CD4-positive, alpha-beta T cell treated with Interleukin-17A for 1 hour (primary cell): Measurements from ENCODE around the gene COX6B2.
"Not testable (repeated sequence)": the region's sequence is repeated elsewhere in the genome, so short reads cannot be mapped to it uniquely, and the experiment has no call there.

Experiments
- DNase-seq: peaks from one replicate; pipeline ENCODE4 v3.0.0-alpha.2; 2020

Gene COX6B2, protein sequence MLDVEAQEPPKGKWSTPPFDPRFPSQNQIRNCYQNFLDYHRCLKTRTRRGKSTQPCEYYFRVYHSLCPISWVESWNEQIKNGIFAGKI

DNA sequence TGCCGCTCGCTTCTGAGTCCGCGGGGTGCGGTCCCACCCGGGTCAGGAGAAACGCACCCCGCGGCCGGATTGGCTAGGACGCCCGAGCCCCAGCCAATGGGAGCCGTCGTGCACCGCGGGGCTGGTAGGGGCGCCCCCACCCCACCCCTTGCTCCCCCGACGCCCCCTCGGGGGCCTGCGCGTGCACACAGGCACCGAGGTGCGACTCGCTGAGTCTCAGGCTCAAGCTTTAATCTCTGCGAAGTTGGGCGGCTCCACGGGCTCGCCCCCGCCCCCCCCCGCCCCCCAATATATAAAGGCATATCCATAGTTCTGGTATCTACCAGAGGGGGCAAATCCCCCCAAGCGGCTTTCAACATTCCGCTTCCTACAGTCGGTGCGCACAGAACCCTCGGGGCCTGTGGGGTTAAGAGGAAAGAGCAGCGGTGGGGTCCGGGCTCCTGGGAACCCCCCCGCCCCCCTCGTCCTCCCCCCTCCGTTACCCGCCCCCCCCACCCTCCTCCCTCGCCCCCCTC is at the start of gene COX6B2:
Gene COX6B2, minus strand, starts transcription at position 22 of the 515 bp plus-strand sequence. CDS start 198 bp downstream, outside the sequence.
- no peak for DNase-seq

DNA sequence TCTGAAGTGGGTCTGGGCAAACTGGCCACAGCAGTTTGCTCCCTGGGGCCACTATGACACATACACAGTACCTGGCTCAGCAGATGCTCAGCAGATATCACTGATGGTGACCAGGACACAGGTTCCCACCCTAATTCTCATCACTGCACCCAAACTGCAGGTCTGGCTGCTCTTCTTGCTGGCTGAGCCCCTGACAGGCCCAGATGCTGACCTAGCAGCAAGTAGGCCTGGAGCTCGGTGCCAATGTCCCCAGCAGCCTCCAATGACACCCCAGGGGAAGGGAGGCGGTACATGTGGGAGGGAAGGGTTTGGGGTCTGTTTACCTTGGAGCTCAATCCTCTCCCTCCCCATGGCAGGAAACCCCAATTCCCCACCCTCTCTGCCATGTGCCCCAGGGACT is 48.0 kb upstream of the COX6B2 start:
- no peak for DNase-seq

DNA sequence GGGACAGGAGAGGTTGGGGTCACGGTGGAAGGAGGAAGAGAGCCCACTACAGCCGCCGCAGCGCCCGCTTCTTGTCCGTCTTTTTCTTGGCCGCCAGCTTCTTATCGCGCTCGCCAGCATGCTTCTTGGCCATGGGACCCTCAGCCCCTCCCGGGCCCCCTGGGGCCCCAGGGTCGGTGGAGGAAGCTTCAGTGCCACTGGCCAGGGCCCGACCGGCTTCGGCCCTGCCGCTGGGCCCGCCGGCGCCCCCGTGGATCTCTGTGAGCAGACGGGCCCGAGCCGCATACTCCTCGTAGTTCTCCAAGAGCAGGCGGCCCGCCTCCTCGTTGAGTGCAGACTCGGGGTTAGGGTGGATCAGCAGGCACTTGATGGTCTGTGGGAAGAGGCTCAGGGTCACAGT is 46.9 kb upstream of the COX6B2 start:
- not testable (repeated sequence) for DNase-seq

DNA sequence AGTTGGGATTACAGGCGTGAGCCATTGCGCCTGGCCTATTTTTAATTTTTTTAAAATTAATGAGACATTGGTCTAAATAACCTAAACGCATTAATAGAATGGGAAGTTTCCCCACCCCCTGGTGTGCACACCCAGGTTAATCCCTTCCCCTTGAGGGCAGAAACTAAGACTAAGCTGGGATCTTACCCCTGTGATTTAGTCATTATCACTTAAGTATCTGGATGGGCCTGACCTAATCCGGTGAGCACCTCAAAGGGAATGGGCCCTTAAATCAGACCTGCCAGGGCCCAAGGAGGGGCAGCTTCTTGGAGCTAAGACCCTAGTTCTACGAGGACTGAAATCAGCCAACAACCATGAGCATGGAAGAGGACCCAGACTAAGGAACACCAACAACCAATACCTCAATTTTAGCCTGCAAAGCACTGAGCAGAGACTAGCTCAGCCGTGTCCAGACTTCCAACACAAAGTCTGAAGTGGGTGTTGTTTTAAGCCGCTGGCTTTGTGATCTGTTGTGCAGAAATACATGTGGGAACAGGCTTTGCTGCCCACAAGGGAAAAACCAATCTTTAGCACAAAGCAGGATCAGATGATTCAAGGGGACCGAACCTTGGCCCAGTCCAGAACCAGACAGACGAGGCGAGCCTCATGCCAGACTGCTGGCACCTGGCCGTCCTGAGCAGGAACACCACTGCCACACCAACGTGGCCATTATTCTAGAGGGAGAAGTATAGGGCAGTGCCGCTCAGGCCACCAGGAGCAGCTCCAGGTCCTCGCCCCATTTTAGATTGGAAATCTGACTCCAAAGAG is 46.0 kb upstream of the COX6B2 start:
- DNase-seq: no peak

DNA sequence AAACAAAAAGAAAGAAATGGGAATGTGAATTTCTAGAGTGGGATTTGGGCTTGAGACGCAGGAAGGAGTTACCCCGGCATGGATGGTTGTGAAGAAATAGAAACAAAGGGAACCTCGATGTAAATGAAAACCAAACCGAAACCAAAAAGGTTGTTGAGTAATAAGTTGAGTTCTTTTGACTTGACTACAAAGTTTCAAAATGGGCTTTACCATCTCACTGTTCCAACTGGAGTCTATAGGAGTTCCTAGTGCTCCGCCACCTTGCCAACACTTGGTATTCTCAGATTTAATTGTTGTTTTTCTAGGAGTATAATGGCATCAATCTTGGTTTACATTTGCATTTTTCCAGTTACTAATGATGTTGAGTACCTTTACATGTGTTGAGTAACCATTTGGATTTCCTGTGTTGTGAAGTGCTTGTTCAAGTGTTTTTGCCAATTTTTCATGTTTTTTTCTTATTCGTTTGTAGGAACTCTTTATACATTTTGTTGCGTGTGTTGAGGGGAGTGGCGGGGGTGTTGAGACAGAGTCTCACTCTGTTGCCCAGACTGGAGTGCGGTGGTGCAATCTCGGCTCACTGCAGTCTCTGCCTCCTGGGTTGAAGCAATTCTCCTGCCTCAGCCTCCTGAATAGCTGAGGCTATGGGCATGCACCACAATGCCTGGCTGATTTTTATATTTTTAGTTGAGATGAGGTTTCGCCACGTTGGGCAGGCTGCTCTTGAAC is 43.8 kb upstream of the COX6B2 start:
- no peak for DNase-seq

DNA sequence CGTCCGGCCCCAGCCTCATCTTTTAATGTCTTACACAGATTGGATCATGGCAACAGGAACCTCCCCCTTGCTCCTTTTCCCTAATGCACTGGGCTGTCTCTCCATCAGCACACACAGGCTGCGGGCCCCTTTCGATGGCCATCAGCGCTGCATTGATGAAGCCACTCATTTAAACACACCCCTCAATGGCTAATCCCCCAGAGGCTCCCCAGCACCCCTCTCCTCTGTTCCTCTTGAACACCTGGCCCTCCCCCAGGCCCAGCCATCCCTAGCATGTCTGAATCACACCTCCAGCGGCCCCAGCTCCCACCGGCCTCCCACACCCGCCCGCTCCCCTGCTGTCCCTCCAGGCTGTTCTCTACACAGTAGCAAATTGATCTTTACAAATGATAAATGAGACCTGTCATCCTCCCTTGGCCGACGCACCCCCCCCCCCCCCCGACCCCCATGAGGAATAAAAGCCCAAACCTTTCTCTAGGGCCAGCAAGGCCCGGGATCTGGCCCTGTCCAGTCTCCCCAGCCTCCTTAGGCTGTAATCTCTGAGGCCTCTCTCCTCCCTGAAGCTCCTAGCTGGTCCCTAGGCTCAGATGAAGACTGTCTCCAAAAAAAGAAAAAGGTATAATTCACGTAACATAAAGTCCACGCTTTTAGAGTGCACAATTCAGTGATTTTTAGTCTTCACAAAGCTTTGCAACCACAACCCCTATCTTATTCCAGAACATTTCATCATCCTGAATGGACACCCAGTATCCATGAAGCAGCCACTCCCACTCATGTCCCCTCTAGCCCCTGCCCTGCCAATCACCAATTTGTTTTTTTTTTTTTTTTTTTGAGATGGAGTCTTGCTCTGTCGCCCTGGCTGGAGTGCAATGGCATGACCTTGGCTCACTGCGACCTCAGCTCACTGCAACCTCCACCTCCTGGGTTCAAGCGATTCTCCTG is 38.6 kb upstream of the COX6B2 start:
- DNase-seq: no peak

DNA sequence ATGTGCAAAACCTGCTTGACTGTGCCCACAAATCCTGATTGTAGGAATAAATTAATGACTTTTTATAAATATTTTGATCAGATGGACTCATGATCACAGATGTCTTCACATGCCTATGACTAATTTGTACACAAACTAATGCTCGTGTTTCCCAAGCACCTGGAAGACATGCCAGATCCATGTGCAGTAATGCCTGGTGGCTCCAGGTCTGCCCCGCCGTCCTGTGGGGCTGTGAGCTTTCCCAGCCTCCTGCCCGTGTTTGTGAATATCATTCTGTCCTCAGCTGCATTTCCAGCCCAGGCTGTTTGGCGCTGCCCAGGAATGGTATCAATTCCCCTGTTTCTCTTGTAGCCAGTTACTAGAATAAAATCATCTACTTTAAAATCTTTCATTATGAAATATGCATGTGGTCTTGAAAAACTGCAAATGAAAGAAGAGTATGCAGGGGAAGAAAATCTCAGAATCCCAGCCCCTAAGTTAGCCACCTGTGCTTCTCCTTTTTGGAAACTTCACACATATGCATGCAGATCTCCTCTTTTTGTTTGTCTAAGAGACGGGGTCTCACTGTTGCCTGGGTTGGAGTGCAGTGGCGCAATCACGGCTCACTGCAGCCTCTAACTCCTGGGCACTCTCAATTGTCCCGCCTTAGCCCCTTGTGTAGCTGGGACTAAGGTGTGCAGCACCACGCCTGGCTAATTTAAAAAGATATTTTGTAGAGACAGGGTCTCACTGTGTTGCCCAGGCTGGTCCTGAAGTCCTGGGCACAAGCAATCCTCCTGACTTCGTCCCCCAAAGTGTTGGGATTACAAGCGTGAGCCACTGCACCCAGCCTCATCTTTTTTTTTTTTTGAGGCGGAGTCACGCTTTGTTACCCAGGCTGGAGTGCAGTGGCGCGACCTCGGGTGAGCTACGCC is 37.4 kb upstream of the COX6B2 start:
- DNase-seq: no peak

DNA sequence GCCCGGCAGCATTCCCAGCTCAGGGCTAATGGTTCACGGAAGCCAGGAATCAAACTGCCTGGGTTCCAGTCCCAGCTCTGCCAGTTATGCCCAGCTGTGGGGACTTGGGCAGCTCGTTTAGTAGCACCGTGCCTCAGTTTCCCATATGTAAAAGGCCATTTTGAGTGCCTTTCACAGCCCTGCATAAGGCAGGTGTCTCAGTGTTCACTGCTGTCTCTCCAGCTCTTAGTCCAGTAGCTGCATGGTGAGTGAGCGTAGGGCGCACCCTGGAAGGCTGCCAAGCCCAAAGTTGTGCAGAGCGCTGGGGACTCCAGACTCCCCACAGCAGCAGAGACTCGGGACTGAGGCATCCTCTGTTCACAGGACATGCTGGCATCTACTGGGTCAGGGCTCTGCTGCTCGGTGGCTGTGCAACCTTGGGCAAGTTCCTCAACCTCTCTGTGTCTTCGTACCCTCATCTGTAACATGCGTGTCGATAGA is 36.7 kb upstream of the COX6B2 start:
- no peak for DNase-seq

DNA sequence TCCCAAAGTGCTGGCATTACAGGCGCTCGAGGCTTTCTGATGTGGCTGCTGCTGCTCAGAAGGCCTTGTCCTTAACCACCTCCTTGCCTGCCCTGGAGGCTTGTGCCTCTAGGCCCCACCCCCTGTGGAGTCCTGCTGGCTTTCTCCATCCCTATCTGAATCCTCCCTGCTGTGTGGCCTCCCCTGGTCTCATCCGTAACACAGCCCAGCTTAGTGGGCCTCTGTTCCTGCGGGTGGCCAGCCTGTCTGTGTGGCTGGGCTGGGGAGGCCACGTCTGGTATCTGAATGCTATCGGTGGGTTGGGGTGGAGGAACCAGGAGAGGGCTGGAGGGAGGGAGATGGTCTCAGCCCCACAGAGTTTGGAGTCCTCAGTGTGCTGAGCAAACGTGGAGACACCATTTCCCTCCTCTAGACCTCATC is 36.0 kb upstream of the COX6B2 start:
- DNase-seq: no peak

DNA sequence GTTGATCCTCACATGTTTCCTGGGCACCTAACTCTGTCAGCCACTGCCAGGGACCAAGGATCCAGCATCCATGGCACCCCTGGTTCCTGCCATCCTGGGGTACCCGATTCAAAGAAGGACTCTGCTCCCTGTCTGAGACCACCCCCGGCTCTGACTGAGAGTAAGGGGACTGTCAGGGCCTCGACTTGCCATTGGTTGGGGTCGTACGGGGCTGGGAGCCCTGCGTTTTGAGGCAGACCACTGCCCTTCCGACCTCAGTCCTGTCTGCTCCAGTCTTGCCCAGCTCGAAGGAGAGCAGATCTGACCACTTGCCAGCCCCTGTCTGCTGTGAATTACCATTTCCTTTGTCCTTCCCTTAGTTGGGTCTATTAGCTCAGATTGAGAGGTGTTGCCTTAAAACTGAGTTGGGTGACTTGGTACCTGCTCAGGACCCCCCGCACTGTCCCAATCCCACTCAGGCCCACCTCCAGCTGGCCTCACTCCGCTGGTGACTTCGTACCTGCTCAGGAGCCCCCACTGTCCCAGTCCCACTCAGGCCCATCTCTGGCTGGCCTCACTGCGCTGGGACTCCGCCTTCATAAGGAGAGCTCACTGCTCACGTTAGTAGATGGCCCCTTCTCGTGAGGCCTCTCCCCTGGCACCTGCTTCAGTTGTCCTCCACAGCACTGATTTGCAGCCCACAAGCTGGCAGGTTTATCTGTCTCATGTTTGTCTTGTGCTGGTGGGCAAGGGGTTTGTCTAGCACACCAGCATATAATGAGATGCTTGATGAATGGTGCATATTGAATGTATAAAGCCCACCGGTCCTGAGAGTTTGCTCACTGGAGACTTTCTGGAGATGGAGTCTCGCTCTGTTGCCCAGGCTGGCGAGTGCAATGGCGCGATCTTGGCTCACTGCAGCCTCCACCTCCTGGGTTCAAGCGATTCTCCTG is 35.1 kb upstream of the COX6B2 start:
- DNase-seq: no peak

DNA sequence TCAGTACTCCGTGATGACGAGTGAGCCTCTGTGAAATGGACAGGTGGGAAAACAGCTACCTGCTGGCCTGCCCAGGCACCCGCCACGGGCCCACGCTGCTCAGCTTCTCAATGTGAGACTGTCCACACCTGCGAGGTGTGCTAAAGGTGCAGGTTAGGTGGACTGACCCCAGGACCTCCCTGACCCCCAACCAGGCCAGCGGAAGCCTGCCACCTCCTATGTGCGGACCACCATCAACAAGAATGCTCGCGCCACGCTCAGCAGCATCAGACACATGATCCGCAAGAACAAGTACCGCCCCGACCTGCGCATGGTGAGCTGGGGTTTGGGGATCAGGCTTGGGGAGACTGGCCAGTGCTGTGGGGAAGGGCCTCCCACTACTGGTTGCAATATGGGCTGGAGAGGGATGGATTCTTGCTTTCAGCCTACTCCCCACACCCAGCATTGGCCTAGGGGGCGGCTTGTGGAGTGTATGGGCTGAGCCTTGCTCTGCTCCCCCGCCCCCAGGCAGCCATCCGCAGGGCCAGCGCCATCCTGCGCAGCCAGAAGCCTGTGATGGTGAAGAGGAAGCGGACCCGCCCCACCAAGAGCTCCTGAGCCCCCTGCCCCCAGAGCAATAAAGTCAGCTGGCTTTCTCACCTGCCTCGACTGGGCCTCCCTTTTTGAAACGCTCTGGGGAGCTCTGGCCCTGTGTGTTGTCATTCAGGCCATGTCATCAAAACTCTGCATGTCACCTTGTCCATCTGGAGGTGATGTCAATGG is 33.4 kb upstream of the COX6B2 start:
- no peak for DNase-seq

DNA sequence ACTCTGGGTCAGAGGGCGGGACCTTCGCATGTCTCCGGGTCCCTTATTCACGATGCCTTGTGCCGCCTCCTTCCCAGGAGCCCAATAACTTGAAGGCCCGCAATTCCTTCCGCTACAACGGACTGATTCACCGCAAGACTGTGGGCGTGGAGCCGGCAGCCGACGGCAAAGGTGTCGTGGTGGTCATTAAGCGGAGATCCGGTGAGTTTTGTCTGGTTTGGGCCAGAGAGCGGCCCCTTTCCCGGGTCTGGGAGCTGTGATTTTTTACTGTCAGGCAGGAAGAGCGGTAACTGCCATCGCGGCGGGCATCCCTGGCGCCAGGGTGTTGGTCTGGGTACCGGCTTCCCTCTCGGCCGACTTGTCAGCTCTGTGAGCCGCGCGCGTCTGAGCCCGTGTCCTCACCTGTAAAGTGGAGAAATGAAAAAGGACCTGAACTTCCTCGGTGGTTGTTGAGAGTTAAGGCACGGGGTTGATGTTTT is 32.0 kb upstream of the COX6B2 start:
- peak; percentile 23 for DNase-seq

DNA sequence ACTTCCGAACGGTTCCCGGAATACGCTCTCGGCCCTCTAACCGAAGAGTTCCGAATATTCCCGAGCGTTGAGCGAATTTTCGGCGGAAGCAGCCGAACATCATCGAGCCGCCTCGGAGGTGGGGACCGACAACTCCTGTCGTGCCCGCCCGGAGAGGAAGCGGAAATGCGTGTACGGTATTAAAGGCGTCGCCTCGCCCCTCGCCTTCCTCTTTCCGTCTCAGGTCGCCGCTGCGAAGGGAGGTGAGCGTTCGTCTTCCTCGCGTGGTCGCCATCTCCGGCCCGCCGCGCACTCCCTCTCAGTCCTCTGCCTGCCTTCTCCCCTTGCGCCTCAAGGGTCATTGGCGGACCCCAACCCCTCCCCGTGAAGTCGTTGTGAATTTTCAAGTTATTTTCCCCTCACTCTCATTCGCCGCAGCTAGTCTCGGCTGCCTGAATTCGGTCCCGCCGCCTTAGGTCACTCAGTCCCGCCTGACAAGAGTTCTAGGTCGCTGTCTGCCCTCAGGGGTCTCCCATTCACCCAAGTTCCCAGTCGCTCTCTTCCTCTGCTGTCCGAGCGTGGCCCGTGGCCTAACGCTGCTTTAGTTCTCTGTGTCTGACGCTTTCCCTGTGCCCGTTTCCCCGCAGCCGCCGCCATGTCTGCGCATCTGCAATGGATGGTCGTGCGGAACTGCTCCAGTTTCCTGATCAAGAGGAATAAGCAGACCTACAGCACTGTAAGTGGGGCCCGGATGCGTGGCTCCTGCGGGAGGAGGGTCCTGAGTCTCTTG is 31.4 kb upstream of the COX6B2 start, which contains the start of gene RPL28:
Gene RPL28, plus strand, starts transcription at position 209 of the 769 bp plus-strand sequence. Its CDS starts 426 bp downstream, at position 635.
- DNase-seq: peak; percentile 99

DNA sequence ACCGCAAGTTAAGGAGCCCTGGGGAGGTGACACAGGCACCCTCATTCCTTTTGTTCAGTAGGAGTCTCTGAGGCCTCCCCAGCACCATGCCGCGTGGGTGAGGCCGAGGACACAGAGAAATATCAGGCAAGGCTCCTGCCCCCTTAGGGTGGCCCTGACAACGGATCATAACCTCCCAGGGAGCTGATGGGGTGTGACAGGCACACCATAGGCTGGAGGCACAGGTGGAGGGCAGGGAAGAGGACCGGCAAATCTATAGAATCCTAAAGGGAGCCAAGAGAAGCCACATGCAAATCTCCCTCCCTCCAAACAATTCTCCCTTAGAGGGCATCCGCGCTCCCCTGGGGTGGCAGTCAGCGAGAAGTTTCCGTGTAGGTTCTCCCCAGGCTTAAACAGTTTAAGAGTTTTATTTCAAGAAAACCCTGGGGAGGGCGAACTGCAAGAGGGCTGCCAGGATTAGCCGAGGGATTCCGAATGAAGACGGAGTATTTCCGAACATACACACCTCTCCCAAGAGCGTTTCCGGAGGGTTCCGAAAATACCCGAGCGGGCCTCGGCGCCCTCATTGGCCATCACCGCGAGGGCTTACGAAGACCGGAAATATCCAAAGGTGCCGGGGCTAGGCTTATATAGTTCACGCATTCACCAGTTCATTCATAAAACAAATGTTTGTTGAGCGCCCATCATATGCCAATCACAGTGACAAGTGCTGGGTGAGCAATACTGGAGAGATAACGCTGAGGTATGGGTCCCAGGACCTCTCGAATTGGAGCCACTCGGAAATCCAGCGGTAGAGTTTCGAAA is 30.6 kb upstream of the COX6B2 start:
- peak; percentile 97 for DNase-seq

DNA sequence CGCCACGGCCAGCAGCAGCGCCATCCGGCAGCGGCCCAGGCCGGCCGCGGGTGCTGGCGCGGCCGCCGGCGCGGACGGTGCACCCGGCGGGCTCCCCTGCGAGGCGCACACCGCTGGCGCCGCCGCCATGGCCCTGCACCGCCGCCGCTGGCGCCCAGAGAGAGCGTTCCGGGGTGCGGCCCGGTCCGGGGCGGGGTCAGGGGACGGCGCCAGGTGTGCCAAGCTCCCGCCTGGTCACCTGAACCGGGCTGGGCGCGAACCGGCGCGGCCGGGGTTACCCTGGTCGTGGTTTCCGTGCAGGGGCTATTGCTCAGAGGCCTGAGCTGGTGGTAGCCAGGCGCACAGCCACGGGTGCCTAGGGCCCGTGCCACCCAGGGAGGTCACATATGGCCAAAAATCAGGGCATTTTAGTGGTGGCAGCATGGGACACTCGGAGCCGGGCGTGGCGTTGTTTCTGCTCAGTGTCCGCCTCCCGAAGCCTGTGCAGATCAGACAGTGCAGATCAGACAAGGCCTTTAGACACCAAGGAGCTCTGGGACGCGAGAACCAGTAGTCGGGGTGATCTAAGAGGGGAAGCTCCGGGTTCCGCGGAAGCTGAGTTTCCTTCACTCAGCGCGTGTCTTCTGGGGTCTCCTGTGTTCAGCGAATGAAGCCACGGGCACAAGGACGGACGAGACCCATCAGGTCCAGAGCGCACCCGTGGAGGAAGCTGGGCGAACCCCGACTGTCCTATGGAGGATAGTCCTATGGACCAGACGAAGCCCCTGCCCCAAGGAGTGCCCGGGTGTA is 29.8 kb upstream of the COX6B2 start, which contains the start of gene TMEM238:
Gene TMEM238, minus strand, starts transcription at position 162 of the 789 bp plus-strand sequence. Its CDS starts 33 bp downstream, at position 129.
- DNase-seq: peak; percentile 37
